ENCODE data around the gene MIPEP. TPM values are rescaled to one million over a fixed set of nuclear protein-coding genes. Genes with fewer than 3 reads are reported as not detected.

The MIPEP gene
- total and polyA plus RNA-seq, 10 of the 15 experiments (the other 5 are each of a cell fraction or from before 2014, with no cell fraction given), result 15.6 to 56.2 (median 29.8) TPM

DNA sequence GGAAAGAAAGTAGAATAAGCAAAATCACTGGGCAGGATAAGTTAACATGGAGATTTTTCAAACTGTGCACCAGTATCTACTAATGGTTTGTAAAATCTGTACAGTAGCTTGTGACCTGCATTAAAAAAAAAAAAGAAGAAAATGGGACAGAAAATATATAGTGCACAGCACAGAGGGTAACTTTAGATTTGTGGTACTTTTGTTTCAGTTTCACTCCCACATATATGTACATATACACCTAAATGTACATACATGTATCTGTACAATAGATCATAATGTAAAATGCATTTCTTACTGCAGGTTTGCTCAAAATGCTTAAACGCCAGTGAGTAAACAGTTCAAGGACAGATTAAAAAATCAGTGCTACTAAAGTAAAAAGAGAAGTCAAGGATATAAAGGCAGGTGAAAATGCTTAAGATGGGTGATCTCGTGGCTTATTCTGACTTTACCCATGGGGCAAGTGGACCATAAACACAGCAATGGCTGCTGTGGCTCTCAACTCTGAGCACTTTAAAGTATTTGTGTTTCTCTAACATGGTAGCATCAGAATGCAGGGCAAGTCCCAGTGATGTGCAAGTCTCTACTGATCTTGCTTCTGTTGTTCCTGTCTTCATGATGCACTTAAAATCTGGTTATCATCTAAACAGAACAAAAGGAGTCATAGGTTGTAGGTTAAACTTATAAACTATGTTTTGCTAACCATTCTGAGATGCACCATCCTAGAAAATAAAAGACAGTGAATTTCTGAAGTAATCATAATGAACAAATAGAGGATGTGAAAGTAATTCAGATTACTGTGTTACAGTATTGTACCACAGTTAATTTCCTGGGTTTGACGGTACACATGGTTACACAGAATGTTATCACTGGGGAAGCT is 112.3 kb downstream of the MIPEP start (continued):
- TF ChIP-seq ZNF687 (IDR thresholded peaks at IDR 0.05), result 0 out of 2 replicates have a peak, but pooled peaks have one; percentile 51
- TF ChIP-seq MYC (IDR thresholded peaks at IDR 0.05; ENCODE audit: insufficient read depth, insufficient read length, insufficient replicate concordance, low read length, severe bottlenecking), result no peak
- no peak for TF ChIP-seq ZSCAN29 (IDR thresholded peaks at IDR 0.05)
- TF ChIP-seq SUPT20H (IDR thresholded peaks at IDR 0.05; ENCODE audit: borderline replicate concordance, control insufficient read depth, low read depth, low read length), result no peak
- no peak for TF ChIP-seq TCF3 (IDR thresholded peaks at IDR 0.05; ENCODE audit: borderline replicate concordance, insufficient read depth, low read depth, low read length)
- no peak for TF ChIP-seq TCF12 (IDR thresholded peaks at IDR 0.05; ENCODE audit: low read depth, low read length)
- no peak for TF ChIP-seq GABPA (IDR thresholded peaks at IDR 0.05; ENCODE audit: low read depth)
- TF ChIP-seq NR2C1 (IDR thresholded peaks at IDR 0.05), result no peak
- TF ChIP-seq IRF5 (IDR thresholded peaks at IDR 0.05; ENCODE audit: borderline replicate concordance), result no peak
- no peak for TF ChIP-seq HDAC2 (IDR thresholded peaks at IDR 0.05)
- no peak for TF ChIP-seq CHD4 (IDR thresholded peaks at IDR 0.05)
- TF ChIP-seq E2F8 (IDR thresholded peaks at IDR 0.05; ENCODE audit: low read depth, partially characterized antibody), result no peak
- no peak for TF ChIP-seq E4F1 (IDR thresholded peaks at IDR 0.05; ENCODE audit: borderline replicate concordance, partially characterized antibody)

All from GM12878 (cell line).